Right lobe of liver (tissue), 6 donors: ENCODE measurements around the gene CACNB4. TPM values are rescaled to one million over a fixed set of nuclear protein-coding genes. Genes with fewer than 3 reads are reported as not detected.

Experiments
- ATAC-seq, 4 donors: fragments of 200-7000 bp; cut with Tn5 transposase; one replicate each; pipeline ENCODE4 v1.9.1; 2020; ENCODE audit warnings: mild to moderate bottlenecking in 4 of 4, moderate library complexity in 4 of 4
- DNase-seq, 3 donors: peaks; one replicate each; pipeline ENCODE4 v3.0.0-alpha.2; 2020
- H3K27ac ChIP-seq, 3 donors: fragments of 200-600 bp; one replicate each; pipeline ENCODE4 v1.8.0; 2022
- H3K27me3 ChIP-seq, 2 donors: fragments of 200-600 bp; one replicate each; pipeline ENCODE4 v1.8.0; 2022
- H3K36me3 ChIP-seq, 4 donors: fragments of 200-600 bp; sonication (generic) in 1 of 4; one replicate each; pipeline versions ENCODE4 v1.5.1 to v1.8.0; 2017 to 2022; ENCODE audit warnings: control low read depth in 1 of 4
- H3K4me1 ChIP-seq, 4 donors: fragments of 200-600 bp; sonication (generic) in 1 of 4; one replicate each; pipeline versions ENCODE4 v1.5.1 to v1.8.0; 2017 to 2022; ENCODE audit warnings: control low read depth in 1 of 4
- H3K4me3 ChIP-seq, 3 donors: fragments of 200-600 bp; one replicate each; pipeline ENCODE4 v1.8.0; 2022
- H3K9me3 ChIP-seq, 4 donors: fragments of 200-600 bp; sonication (generic) in 1 of 4; one replicate each; pipeline versions ENCODE4 v1.5.1 to v1.8.0; 2017 to 2022; ENCODE audit warnings: control low read depth in 1 of 4
- POLR2A ChIP-seq: fragments of 450-650 bp; IDR thresholded peaks from one replicate; pipeline ENCODE4 v1.6.1; 2017; ENCODE audit warnings: antibody characterized with exemption, mild to moderate bottlenecking
- WGBS: methylation state at CpG from one replicate; pipeline ENCODE4 v1.1.6; 2018; ENCODE audit warnings: low coverage, low lambda C conversion rate; ENCODE audit not compliant: insufficient coverage; ENCODE audit errors: missing lambda C conversion rate; 5-methylcytosine and 5-hydroxymethylcytosine counted together
- intact Hi-C, 2 donors: fragments of 100-400 bp; cut with DNase I; formaldehyde crosslinking; loops; one replicate each; pipeline versions ENCODE4 v1.11.2 to v1.14.1; 2022
- total RNA-seq, 6 experiments: library from RNA; depleted of rRNA in 2 of 6; stranded (reverse); fragments of >200 nt in 2 of 6; fragmentation: NEBNext Ultra II Directional in 3 of 6; extraction: Animal tissue kit (Norgen Biotek cat#: 25700) in 3 of 6; gene quantifications; one replicate each; pipeline versions ENCODE4 v1.1.0 to v1.2.4, GENCODE V29; 2016 to 2023
- TF ChIP-seq, protein P1 (sequence below), 4 donors: fragments of 200-600 bp in 3 of 4; fragments of 450-650 bp in 1 of 4; IDR thresholded peaks; one replicate each; pipeline versions ENCODE4 v1.5.1 to v1.8.0; 2016 to 2022; ENCODE audit warnings: antibody characterized with exemption in 4 of 4, mild to moderate bottlenecking in 2 of 4
- donor health status: DM: no; HTN: yes; CAD: no.
- donor health status: DM: no; HTN: no; CAD: no.
- donor health status: DM: no; HTN: no; CAD: no.
- donor health status: DM: no; HTN: yes; CAD: no.
- donor health status: DM: no; HTN: yes; CAD: no.

Gene CACNB4
- total RNA-seq, 6 experiments from 2014 or later = 0.06 to 0.49 (median 0.25) TPM

DNA sequence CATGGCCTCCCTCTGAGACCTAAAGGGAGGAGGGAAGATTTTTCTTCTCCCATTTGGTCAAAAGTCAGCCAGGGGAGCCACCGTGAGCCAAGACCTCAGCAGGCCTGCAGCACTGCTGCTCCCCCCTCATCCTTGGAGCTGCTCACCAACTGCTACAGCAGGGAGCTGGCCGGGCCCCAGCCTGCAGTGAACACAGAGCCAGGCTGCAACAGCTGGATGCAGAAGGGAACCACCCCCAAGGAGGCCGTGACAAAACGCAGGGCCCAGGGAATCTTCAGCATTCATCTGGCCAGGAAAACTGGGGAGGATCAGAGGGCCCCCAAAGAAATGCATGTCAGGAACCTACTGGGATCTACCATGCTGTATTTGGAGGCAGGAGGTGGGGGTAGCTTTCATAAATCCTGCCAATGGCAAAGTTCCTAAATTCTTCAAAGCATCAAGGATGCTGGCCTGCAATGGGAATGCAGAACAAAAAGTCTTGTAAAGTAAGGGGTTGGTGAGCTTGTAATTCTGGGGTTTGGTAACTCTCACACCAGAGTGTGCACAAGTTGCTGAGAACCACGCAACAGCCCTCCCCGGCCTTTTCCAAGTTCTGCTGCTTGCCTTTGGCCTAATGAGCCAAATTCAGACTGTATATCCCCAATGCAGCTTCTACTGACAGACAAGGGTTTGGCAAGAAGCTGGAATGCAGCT lies 61.0 kb downstream of the CACNB4 start:
- intact Hi-C loops = loop anchor here in 1 of 2 donors (10.0 kb wide), 1 partner anchor 597 kb away; no protein-coding TSS in a partner anchor
- H3K27me3 ChIP-seq = no peaks in the 10 kb centered on the region
- TF ChIP-seq, protein P1, sequence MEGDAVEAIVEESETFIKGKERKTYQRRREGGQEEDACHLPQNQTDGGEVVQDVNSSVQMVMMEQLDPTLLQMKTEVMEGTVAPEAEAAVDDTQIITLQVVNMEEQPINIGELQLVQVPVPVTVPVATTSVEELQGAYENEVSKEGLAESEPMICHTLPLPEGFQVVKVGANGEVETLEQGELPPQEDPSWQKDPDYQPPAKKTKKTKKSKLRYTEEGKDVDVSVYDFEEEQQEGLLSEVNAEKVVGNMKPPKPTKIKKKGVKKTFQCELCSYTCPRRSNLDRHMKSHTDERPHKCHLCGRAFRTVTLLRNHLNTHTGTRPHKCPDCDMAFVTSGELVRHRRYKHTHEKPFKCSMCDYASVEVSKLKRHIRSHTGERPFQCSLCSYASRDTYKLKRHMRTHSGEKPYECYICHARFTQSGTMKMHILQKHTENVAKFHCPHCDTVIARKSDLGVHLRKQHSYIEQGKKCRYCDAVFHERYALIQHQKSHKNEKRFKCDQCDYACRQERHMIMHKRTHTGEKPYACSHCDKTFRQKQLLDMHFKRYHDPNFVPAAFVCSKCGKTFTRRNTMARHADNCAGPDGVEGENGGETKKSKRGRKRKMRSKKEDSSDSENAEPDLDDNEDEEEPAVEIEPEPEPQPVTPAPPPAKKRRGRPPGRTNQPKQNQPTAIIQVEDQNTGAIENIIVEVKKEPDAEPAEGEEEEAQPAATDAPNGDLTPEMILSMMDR (IDR thresholded peaks at IDR 0.05) = no peak
- no peak for TF ChIP-seq POLR2A
- H3K4me1 ChIP-seq = no peaks in the 10 kb centered on the region
- no peaks in the 10 kb centered on the region for H3K36me3 ChIP-seq
- no peak overlapping the region for H3K27ac ChIP-seq
- no peak for ATAC-seq
- H3K9me3 ChIP-seq = no peaks in the 10 kb centered on the region
- DNase-seq = no peak
- H3K4me3 ChIP-seq = no peak overlapping the region
- WGBS = 77% methylated on average over 6 of the region's 6 CpGs

DNA sequence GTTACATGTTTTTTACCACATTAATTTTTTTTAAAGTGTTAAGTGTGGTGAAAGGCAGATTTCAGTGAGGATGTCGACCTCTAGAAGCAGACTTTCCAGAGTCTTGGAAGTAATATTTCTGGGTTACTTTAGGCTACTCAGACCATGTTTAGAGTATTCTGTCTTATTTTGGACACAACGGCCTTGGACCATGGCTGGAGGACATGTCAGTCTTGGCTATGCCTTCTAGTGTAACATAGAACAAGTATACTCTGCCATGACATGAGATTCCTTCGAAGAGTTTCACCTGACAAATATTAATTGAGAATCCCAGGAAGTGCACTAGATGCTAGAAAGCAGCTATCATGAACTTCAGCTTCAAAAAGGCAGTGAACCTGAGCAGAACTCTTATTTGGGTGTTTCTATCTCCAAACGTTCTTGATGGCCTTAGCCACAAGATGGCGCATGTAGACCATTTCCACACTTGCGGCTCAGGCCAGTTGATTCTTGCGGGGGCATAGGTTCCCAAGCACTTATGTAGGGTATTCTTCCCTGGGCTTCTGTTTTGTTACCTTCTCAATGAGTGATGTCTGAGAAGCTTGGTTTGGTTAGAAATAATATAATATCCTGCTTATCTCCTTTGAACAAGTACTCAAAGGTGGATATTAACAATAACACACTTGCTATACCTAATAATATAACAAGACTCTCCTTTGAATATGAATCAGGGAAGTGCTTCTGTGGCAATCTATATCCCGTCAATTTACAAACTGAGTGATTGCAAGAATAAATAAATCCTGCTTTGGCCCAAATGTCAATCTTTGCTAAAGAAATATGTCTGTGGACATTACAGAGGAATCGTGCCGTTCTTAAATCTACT lies 62.0 kb downstream of the CACNB4 start:
- intact Hi-C loops = loop anchor here in 1 of 2 donors (10.0 kb wide), 1 partner anchor 598 kb away; no protein-coding TSS in a partner anchor
- no peak overlapping the region for H3K27ac ChIP-seq
- no peaks in the 10 kb centered on the region for H3K9me3 ChIP-seq
- no peaks in the 10 kb centered on the region for H3K27me3 ChIP-seq
- peak in 2 of 3 donors; percentile 43 to 63 for DNase-seq
- ATAC-seq = peak; percentile 85 to 92 (median 88)
- H3K4me1 ChIP-seq = no peaks in the 10 kb centered on the region
- no peak overlapping the region for H3K4me3 ChIP-seq
- no peak for TF ChIP-seq POLR2A
- TF ChIP-seq, protein P1 (IDR thresholded peaks at IDR 0.05) = peak; percentile 70 to 83 (median 80)
- no peaks in the 10 kb centered on the region for H3K36me3 ChIP-seq
- 31% methylated on average over 9 of the region's 10 CpGs for WGBS

DNA sequence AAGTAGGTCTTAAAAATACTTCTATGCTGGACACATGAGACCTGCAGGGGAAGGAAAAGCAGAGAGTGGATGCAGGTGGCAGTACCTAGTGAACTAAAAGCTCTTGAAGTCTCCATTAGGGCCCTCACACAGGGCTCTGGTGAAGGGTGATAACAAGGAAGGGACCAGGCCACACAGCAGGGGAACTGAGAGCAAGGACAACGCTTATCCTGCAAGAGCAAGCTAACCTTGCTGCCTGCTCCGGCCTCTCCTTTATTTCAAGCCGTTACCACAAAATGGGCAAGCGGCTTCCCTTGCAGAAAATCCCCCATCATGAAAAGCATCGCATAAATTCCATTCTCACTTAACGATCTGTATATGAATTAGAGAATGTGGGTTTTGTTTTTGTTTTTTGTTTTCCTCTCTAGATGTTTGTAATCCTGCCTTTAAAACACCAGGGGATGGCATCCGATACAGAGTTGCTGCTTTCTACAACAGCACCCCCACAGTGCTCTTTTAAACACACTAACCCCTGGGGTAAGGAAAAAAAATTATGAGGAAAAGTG lies 64.5 kb downstream of the CACNB4 start:
- Histone ChIP-seq H3K27me3 (no peaks in the 10 kb centered on the region), H3K9me3 (no peaks in the 10 kb centered on the region), H3K4me1 (no peaks in the 10 kb centered on the region), H3K27ac (no peak overlapping the region), H3K4me3 (no peak overlapping the region), H3K36me3 (no peaks in the 10 kb centered on the region)
- WGBS = 68% methylated on average over 5 of the region's 7 CpGs
- no peak for DNase-seq
- ATAC-seq = no peak
- intact Hi-C loops = loop anchor here in 1 of 2 donors (10.0 kb wide), 1 partner anchor 600 kb away; no protein-coding TSS in a partner anchor
- TF ChIP-seq POLR2A = no peak
- TF ChIP-seq, protein P1 (IDR thresholded peaks at IDR 0.05) = no peak

DNA sequence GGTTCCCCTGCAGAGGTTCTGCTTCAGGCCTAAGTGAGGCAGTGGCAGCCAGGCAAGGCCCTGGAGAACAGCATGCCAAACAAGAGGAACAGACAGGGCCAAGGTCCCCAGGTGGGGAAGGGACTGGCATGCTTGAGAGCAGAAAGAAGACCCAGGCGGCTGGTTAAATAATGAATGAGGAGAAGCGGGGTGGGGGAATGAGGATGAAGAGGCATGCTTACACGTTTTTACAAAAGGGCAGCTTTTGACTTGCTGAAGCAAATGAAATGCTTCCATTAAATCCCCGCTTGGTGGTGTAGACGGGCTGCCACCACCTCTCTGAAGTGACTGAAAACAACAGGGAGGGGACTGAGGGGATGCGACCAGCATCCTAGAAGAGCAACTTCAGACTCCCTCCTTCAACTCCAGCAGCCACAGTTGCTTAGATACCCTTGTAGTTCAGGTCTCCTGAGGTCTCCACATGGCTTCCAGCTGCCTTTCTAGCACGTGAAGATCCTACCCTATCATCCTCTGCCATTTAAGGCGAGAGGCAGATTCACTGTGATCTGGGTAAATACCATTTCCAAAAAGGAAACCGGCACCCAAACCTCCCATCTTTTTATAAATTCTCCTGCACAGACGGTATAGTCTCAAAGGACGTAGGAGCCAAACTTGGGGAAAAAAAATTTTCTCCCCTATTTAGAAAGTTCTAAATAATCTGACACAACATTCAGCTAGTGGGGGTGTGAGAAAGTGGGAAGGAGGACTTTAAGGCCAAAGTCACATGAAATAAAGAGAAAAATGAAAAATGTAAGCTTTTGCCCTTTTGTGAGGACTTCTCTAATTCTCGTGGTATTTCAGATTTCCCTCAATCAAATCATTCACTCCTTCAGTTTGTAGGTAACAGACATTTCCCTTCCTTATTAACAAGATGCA lies 65.6 kb downstream of the CACNB4 start:
- ATAC-seq = no peak
- intact Hi-C loops = loop anchor here in 1 of 2 donors (10.0 kb wide), 1 partner anchor 602 kb away; no protein-coding TSS in a partner anchor

More for the DNA sequence above, 65.6 kb downstream of the CACNB4 start:
- no peaks in the 10 kb centered on the region for H3K36me3 ChIP-seq
- H3K4me3 ChIP-seq = no peak overlapping the region
- WGBS = 62% methylated on average over 10 of the region's 12 CpGs
- H3K27me3 ChIP-seq = no peaks in the 10 kb centered on the region
- no peaks in the 10 kb centered on the region for H3K4me1 ChIP-seq
- no peak overlapping the region for H3K27ac ChIP-seq
- TF ChIP-seq, protein P1 (IDR thresholded peaks at IDR 0.05) = no peak
- TF ChIP-seq POLR2A = no peak
- no peak for DNase-seq
- no peaks in the 10 kb centered on the region for H3K9me3 ChIP-seq
